Pulmonary artery endothelial cell (primary cell): Measurements from ENCODE around the gene LRCOL1. TPM values are rescaled to one million over a fixed set of nuclear protein-coding genes. Genes with fewer than 3 reads are reported as not detected.

Experiments
- DNase-seq: peaks from one replicate; pipeline ENCODE4 v3.0.0-alpha.2; 2011; ENCODE audit warnings: low read depth, low spot score
- total RNA-seq: library from RNA; depleted of rRNA; stranded (reverse); fragments of >200 nt; gene quantifications from 2 replicates; pipeline ENCODE4 v1.2.3, GENCODE V29; 2014

The LRCOL1 gene
- total RNA-seq, 1 donor from 2014 or later: not detected

- no peak for DNase-seq
Measured at GRCh38 chr12:132619386-132620112, 9.2 kb upstream of the LRCOL1 start.

GRCh38 chr12:132619071-132619385 is 8.6 kb upstream of the LRCOL1 start:
- DNase-seq: no peak

DNA sequence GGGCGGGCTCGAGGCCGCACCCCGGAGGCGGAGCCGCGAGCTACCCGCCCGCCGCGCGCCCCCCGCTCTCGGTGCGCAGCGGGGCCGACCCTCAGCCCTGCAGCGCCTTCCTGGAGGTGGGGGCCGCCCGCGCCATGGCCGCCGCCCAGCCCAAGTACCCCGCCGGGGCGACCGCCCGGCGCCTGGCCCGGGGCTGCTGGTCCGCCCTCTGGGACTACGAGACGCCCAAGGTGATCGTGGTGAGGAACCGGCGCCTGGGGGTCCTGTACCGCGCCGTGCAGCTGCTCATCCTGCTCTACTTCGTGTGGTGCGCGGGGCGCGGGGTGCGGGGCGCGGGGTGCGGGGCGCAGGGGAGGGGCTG is 8.3 kb upstream of the LRCOL1 start, which contains the start of gene P2RX2:
P2RX2 (plus strand) TSS at position 94 of the 361 bp plus-strand sequence; CDS start at position 135, 41 bp downstream.
- DNase-seq: no peak

GRCh38 chr12:132617822-132618682 is 7.7 kb upstream of the LRCOL1 start:
- no peak for DNase-seq

DNA sequence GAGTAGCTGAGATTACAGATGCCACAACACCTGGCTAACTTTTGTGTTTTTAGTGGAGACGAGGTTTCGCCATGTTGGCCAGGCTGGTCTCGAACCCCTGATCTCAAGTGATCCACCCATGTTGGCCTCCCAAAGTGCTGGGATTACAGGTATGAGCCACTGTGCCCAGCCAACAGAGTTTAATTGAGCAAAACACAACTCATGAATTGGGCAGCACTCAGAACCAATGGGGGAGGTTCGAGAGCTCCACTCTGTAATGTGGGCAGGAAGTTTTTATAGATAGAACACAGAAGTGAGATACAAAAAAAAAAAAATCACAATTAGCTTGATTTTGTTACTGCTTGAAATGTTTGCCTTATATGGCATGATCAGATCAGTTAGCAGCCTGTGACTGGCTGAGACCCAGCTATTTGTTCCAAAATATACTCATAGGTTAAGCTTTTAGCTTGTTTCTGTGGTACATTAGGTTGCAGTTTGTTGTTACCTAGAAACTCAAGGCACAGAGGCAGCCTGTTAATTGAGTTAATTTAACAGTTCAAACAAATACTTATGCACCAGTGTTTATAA is 6.8 kb upstream of the LRCOL1 start:
- DNase-seq: no peak

GRCh38 chr12:132615579-132616038 is 5.2 kb upstream of the LRCOL1 start:
- DNase-seq: no peak

GRCh38 chr12:132614861-132615578 is 4.6 kb upstream of the LRCOL1 start:
- peak; percentile 56 for DNase-seq

- no peak for DNase-seq
Measured at GRCh38 chr12:132614029-132614428, 3.6 kb upstream of the LRCOL1 start.

DNA sequence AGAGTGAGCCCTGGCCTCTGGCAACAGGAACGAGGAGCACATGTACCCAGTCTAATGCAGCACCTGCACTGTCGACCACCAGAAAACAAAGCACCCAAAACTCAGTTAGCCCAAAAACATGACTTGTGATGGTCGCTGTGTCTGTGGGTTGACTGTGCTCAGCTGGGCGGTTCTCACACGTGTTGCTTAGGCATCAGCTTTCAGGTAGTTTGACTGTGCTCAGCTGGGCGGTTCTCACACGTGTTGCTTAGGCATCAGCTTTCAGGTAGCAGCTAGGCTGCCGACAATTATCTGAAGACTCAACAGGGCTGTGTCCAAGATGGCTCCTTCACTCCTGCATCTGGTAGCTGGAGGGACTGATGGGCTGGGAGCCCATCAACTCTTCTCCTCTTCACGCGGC is 1.2 kb upstream of the LRCOL1 start:
- no peak for DNase-seq

DNA sequence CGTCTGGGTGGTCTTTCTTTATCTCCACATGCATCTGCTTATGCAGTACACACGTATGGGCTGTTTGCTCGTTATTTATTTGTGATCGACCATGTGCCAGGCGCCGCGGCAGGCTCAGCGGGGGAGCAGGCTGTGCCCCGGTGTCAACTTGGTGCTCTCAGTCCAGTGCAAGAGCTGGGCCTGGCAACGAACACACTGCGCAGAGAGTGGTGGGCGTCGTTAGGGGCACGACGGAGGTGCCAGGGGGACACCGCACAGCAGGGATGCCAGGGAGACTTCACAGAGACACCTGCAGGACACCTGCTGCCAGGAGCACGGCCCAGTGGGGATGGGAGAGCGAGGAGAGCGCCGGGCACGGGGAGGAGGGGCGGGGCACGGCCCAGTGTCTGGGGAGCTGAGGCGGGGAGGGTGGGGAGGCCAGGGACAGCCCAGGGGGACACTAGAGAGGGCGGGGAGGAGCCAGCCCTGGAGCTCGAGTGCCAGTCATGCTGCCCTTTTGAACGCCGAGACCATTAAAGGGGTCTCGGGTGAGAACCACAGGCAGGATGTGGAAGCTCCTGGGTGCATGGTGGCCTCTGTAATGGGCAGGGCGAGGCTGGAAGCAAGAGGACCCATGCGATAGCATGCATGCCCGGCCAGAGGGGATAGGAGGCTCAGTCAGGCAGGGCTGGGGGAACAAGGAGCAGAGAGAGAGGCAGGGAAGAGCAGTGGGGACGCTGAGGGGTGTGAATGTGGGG is 652 bp upstream of the LRCOL1 start:
- no peak for DNase-seq

DNA sequence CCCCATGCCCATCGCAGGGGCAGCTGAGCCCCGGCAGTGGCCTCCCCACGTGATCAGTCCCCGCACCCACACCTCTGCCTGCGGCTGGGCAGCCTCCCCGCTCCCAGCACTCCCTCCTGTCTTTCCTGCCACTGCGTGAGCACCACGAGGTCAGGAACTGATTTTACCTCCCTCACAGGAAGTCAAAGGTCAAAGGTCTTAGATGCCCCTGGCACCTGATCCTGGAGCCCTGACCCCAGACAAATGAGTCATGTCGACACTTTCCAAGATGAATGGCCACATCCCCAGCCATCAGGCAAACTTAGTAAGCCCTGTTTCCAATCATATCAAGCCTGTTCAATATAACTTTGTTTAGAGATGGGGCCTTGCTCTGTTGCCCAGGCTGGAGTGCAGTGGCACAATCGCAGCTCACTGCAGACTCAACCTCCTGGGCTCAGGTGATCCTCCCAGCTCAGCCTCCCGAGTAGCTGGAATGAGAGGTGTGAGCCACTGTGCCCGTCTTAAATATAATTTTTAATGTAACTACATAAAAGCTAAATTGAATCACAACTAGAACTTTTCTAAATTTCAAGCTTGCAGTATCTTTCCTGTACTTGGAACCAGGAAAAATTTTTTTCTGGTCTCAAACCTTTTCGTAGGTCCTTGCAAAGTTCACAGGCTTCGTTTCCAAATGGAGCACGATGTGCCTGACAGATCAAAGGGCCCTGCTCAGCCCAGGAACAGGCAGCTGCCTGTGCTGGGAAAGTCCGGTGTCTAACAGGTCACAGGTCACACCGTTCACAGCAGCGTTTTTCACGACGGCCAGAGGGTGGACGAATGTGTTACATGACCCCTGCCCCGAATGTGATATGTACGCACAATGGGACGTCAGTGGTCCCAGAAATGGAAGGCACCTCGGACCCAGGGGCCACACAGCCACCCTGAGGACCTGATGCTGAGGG is 1.9 kb downstream of the LRCOL1 start:
- DNase-seq: no peak

- no peak for DNase-seq
Measured at GRCh38 chr12:132606927-132607326, 3.5 kb downstream of the LRCOL1 start.

GRCh38 chr12:132606466-132606865 is 3.9 kb downstream of the LRCOL1 start:
- DNase-seq: no peak

- DNase-seq: no peak
Measured at GRCh38 chr12:132605892-132606291, 4.5 kb downstream of the LRCOL1 start.

- no peak for DNase-seq
Measured at GRCh38 chr12:132604668-132605441, 5.5 kb downstream of the LRCOL1 start.

DNA sequence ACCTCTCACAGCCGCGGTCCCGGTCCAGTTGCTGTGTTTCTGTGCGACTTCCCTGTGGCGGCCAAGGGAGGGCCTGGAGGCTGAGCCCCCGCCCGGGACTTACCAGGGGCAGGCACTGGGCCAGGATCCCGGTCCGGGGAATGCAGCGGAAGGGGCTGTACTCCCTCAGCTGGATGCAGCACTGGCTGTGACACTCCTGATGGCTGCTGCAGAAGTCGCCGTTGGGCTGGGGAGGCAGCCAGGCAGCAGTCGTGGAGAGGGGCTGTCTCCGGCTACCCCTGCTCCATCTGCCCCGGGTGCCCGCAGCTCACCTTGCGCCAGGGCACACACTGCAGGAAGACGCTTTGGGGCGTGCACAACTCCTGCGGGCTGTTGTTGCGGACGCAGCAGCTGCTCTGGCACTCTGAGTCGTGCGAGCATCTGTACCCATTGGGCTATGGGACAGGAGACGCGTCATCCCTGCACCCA is 6.2 kb downstream of the LRCOL1 start:
- no peak for DNase-seq

DNA sequence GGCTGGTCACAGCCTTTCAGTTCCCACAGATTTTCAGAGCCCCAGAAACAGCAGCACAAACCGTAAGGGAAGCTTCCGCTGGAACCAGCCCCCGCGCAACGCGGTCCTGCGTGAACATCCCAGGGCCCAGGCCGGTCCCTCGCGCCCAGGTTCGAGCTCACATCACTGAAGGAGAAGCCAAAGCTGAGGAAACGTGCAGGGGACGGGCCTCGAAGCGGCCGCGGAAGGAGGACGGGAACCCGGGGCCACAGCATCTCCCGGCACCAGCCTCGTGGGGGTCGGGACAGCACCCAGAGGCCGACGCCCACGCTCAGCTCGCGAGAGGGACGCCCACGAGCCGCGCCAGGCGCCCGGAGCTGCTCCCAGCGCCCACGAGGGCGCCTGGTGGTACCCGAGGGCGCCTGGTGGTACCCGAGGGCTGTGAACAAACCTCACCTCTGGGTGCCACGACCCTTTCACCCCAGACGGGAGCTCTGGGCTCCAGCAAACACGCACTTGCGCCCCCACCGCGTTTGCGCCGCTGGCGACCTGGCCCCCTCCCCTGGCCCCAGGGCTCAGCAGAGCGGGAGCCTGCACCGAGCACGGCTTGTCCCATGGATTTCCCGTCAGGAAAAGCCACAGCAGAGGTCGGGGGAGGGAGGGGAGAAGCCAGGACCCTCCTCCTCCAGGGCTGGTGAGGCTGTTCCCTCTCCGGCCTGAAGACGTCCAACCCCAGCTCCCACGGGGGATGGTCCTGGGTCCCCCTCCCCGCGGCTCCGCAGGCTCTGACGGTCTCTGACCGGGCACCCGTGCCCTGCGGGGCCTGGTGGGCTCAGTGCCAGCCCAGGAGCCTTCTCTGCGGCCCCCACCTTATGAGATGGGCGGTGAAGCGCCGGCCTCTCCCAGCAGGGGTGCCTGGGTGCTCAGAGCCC is 6.9 kb downstream of the LRCOL1 start:
- no peak for DNase-seq
